Neuronal stem cell (in vitro differentiated cells): ENCODE data around the gene TRIM52.
"Not testable (repeated sequence)": the region's sequence is repeated elsewhere in the genome, so short reads cannot be mapped to it uniquely, and the experiment has no call there.

Source experiments
- DNase-seq: peaks from one replicate; pipeline ENCODE4 v3.0.0-alpha.2; 2013; ENCODE audit warnings: low spot score
- H2AFZ ChIP-seq: one replicate; pipeline ENCODE4 v1.6.1; 2013; ENCODE audit warnings: mild to moderate bottlenecking, low read length, inconsistent platforms
- H2AK5ac ChIP-seq: 2 replicates; pipeline ENCODE4 v1.6.1; 2013; ENCODE audit warnings: low read depth, mild to moderate bottlenecking, inconsistent platforms, low read length, moderate library complexity, mixed read lengths
- H2BK120ac ChIP-seq: 2 replicates; pipeline ENCODE4 v1.6.1; 2013; ENCODE audit warnings: low read depth, mild to moderate bottlenecking, inconsistent platforms, low read length, moderate library complexity, mixed read lengths
- H2BK12ac ChIP-seq: one replicate; pipeline ENCODE4 v1.6.1; 2013; ENCODE audit warnings: low read length, inconsistent platforms
- H2BK15ac ChIP-seq: 2 replicates; pipeline ENCODE4 v1.6.1; 2013; ENCODE audit warnings: mild to moderate bottlenecking, low read length, inconsistent platforms, mixed read lengths
- H2BK5ac ChIP-seq: one replicate; pipeline ENCODE4 v1.6.1; 2013; ENCODE audit warnings: inconsistent platforms, mild to moderate bottlenecking, low read length, moderate library complexity
- H3K14ac ChIP-seq: one replicate; pipeline ENCODE4 v1.6.1; 2013; ENCODE audit warnings: low read length, inconsistent platforms
- H3K18ac ChIP-seq: 2 replicates; pipeline ENCODE4 v1.6.1; 2013; ENCODE audit warnings: low read length, inconsistent platforms
- H3K23ac ChIP-seq: 2 replicates; pipeline ENCODE4 v1.6.1; 2013; ENCODE audit warnings: low read depth, mild to moderate bottlenecking, mixed read lengths, low read length, inconsistent platforms; ENCODE audit not compliant: poor library complexity
- H3K27ac ChIP-seq: replicated peaks from 3 replicates; pipeline ENCODE4 v1.5.1; 2013; ENCODE audit warnings: low read length, inconsistent platforms
- H3K27me3 ChIP-seq, 3 experiments: 2 replicates each; pipeline ENCODE4 v1.6.1; 2013; ENCODE audit warnings: low read length in 3 of 3, mild to moderate bottlenecking in 2 of 3, inconsistent platforms in 1 of 3, low read depth in 1 of 3, mixed read lengths in 1 of 3, moderate library complexity in 1 of 3; ENCODE audit not compliant: control insufficient read depth in 3 of 3, insufficient read depth in 3 of 3
- H3K36me3 ChIP-seq, 2 donors: replicated peaks in 1 of 2; 2 replicates each; pipeline ENCODE4 v1.6.1; 2013; ENCODE audit warnings: low read length in 2 of 2; ENCODE audit not compliant: control insufficient read depth in 2 of 2, insufficient read depth in 2 of 2
- H3K4ac ChIP-seq: 2 replicates; pipeline ENCODE4 v1.6.1; 2013; ENCODE audit warnings: inconsistent platforms, mild to moderate bottlenecking, low read length, moderate library complexity
- H3K4me1 ChIP-seq, 2 donors: 1 replicate in 1 of 2; 2 replicates in 1 of 2; pipeline ENCODE4 v1.6.1; 2013; ENCODE audit warnings: low read length in 2 of 2, low read depth in 1 of 2; ENCODE audit not compliant: control insufficient read depth in 2 of 2, insufficient read depth in 1 of 2
- H3K4me2 ChIP-seq: one replicate; pipeline ENCODE4 v1.6.1; 2013; ENCODE audit warnings: mild to moderate bottlenecking, low read length, inconsistent platforms; ENCODE audit not compliant: insufficient read depth, poor library complexity, severe bottlenecking
- H3K4me3 ChIP-seq, 2 donors: 2 replicates each; pipeline ENCODE4 v1.5.1; 2013; ENCODE audit warnings: low read length in 2 of 2, mild to moderate bottlenecking in 2 of 2, inconsistent platforms in 1 of 2, moderate library complexity in 1 of 2
- H3K79me1 ChIP-seq: one replicate; pipeline ENCODE4 v1.6.1; 2013; ENCODE audit warnings: low read depth, mild to moderate bottlenecking, inconsistent platforms, low read length, moderate library complexity
- H3K9ac ChIP-seq: one replicate; pipeline ENCODE4 v1.6.1; 2013; ENCODE audit warnings: mild to moderate bottlenecking, low read depth, low read length, inconsistent platforms; ENCODE audit not compliant: poor library complexity
- H3K9me3 ChIP-seq, 2 donors: replicated peaks in 1 of 2; 2 replicates each; pipeline versions ENCODE3 to v1.6.1; 2013; ENCODE audit warnings: low read length in 2 of 2, mild to moderate bottlenecking in 2 of 2, inconsistent platforms in 1 of 2, low read depth in 1 of 2, mixed read lengths in 1 of 2, moderate library complexity in 1 of 2; ENCODE audit not compliant: control insufficient read depth in 2 of 2, insufficient read depth in 1 of 2
- H4K8ac ChIP-seq: one replicate; pipeline ENCODE4 v1.6.1; 2013; ENCODE audit warnings: low read depth, mild to moderate bottlenecking, inconsistent platforms, low read length, moderate library complexity
- H4K91ac ChIP-seq: one replicate; pipeline ENCODE4 v1.6.1; 2013; ENCODE audit warnings: low read length, low read depth, mild to moderate bottlenecking, inconsistent platforms; ENCODE audit not compliant: poor library complexity
- WGBS, 2 donors: extraction: QIAGEN DNeasy Blood & Tissue Kit; methylation state at CpG; one replicate each; pipeline ENCODE4 v1.1.7; 2013; ENCODE audit warnings: missing lambda C conversion rate in 2 of 2, mixed read lengths in 1 of 2; ENCODE audit not compliant: insufficient read length in 2 of 2, insufficient replicate concordance in 1 of 2; ENCODE audit errors: extremely low coverage in 2 of 2; 5-methylcytosine and 5-hydroxymethylcytosine counted together

Gene TRIM52

DNA sequence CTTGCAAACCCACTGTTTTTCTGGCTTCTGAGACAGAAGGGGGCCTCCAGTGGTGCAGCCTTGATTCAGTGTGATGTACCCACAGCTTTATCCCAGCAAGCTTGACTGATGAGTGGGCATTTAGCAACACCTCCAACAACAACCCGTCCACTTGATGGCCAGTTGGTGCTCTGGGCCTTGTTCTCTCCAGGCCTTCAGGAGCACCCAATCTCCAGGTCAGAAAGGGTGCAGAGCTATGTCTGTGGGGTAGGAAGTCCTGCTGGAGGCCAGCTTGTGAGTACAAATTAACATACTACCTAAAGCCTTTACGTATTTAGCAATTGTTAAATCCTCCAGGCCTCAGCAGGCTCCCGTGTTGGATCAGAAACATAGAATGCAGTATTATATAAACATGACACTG lies 10.1 kb upstream of the TRIM52 start:
- H3K4ac ChIP-seq, result no peak overlapping the region
- no peak overlapping the region for H3K4me2 ChIP-seq
- no peaks in the 10 kb centered on the region for H3K27me3 ChIP-seq
- H2BK15ac ChIP-seq, result no peak overlapping the region
- H3K4me3 ChIP-seq, result no peak overlapping the region
- no peak overlapping the region for H3K14ac ChIP-seq
- H3K9me3 ChIP-seq, result no peaks in the 10 kb centered on the region
- no peak overlapping the region for H3K23ac ChIP-seq
- H4K91ac ChIP-seq, result peak overlapping the region; percentile 92
- no peak overlapping the region for H3K27ac ChIP-seq
- no peak overlapping the region for H3K9ac ChIP-seq
- H2BK5ac ChIP-seq, result no peak overlapping the region
- no peak overlapping the region for H2AFZ ChIP-seq
- no peaks in the 10 kb centered on the region for H3K4me1 ChIP-seq
- no peak overlapping the region for H2BK12ac ChIP-seq
- DNase-seq, result no peak
- WGBS, 2 donors, result no CpG with 5 or more reads among the region's 3 CpGs
- no peak overlapping the region for H3K18ac ChIP-seq
- H3K79me1 ChIP-seq, result no peaks in the 10 kb centered on the region
- no peak overlapping the region for H4K8ac ChIP-seq
- H2BK120ac ChIP-seq, result no peak overlapping the region
- no peak overlapping the region for H2AK5ac ChIP-seq
- H3K36me3 ChIP-seq, result peaks cover 0 to 12% of the 10 kb centered on the region in 2 donors

DNA sequence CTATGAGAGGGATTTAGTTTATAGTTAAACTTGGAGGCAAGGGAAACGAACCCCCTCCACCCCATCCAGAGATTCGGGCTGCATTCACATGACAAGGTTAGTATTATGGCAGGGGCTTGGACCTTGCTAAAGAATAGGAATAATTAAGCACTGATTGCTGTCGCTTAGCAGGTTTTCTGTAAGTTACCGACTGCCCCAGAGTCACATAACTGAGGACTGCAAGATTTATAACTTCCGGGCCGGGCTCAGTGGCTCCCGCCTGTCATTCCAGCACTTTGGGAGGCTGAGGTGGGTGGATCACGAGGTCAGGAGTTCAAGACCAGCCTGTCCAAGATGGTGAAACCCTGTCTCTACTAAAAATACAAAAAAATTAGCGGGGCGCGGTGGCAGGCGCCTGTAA lies 7.0 kb upstream of the TRIM52 start:
- not testable (repeated sequence) for H2BK5ac ChIP-seq, H3K14ac ChIP-seq, H2BK15ac ChIP-seq, H2AFZ ChIP-seq, H3K9me3 ChIP-seq, H3K4me2 ChIP-seq, H3K27me3 ChIP-seq, H3K23ac ChIP-seq, DNase-seq, H3K4me3 ChIP-seq, H3K18ac ChIP-seq, H2BK120ac ChIP-seq, H2AK5ac ChIP-seq, H3K79me1 ChIP-seq, H3K27ac ChIP-seq, H3K9ac ChIP-seq, H4K91ac ChIP-seq, H2BK12ac ChIP-seq, H3K4ac ChIP-seq, H3K4me1 ChIP-seq, H4K8ac ChIP-seq
- WGBS, 2 donors, result no CpG with 5 or more reads among the region's 12 CpGs
- H3K36me3 ChIP-seq, result peaks cover 5 to 26% of the 10 kb centered on the region in 2 donors

DNA sequence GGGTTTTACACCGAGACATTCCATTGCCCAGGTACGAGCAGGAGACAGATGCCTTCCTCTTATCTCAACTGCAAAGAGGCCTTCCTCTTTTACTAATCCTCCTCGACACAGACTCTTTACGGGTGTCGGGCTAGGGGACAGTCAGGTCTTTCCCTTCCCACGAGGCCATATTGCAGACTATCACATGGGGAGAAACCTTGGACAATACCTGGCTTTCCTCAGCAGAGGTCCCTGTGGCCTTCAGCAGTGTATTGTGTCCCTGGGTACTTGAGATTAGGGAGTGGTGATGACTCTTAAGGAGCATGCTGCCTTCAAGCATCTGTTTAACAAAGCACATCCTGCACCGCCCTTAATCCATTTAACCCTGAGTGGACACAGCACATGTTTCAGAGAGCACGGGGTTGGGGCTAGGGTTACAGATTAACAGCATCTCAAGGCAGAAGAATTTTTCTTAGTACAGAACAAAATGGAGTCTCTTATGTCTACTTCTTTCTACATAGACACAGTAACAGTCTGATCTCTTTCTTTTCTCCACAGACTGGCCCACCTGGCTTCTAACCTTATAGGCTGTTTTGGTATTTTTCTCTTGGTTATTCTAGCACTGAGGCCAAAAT lies 6.5 kb upstream of the TRIM52 start:
- not testable (repeated sequence) for H3K4me2 ChIP-seq, H4K91ac ChIP-seq, H3K14ac ChIP-seq, H2BK12ac ChIP-seq, H3K23ac ChIP-seq, H3K9ac ChIP-seq, H3K18ac ChIP-seq, DNase-seq, H2AFZ ChIP-seq, H2BK120ac ChIP-seq, H3K4ac ChIP-seq, H2AK5ac ChIP-seq, H3K4me3 ChIP-seq, H3K27ac ChIP-seq, H3K9me3 ChIP-seq, H2BK5ac ChIP-seq, H2BK15ac ChIP-seq, H3K27me3 ChIP-seq, H3K4me1 ChIP-seq, H3K79me1 ChIP-seq, H4K8ac ChIP-seq
- peaks cover 7 to 26% of the 10 kb centered on the region in 2 donors for H3K36me3 ChIP-seq
- no CpG with 5 or more reads among the region's 8 CpGs for WGBS, 2 donors

DNA sequence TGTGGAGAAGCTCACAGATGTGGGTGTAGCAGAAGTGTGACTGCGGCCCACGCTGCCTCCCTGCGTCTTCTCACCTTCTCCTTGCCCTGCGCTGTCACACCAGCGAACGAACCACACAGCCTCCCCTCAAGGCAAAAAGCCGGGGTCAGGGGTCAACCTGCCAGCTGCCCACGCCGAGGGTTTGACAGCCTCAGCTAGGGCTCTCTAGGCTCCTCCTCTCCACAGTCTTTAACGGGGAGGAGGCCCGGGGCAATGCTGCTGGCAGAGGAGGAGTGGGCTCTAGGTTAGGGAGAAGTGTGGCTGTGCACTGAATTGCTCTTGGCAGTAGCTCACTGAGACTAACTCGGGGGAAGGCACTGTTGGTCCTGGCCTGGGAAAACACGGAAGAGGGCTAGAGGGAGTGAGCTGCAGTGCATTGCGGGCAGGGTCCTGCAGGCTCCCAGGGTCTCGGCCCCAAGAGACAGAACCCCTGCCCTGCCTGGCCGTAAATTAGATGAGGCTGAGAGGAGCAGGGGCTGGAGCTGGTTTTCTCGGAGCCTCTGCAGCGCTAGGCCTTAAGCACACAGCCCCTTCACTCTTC lies 4.2 kb upstream of the TRIM52 start:
- Histone ChIP-seq H3K36me3 (peaks cover 7 to 18% of the 10 kb centered on the region in 2 donors), H3K27ac (no peak overlapping the region), H2BK5ac (no peak overlapping the region), H3K4ac (no peak overlapping the region), H2AK5ac (no peak overlapping the region), H2AFZ (no peak overlapping the region), H3K18ac (no peak overlapping the region), H3K79me1 (peaks cover 6% of the 10 kb centered on the region), H2BK120ac (no peak overlapping the region), H3K9me3 (no peaks in the 10 kb centered on the region), H2BK15ac (no peak overlapping the region), H3K23ac (no peak overlapping the region), H2BK12ac (no peak overlapping the region), H3K27me3 (no peaks in the 10 kb centered on the region), H4K8ac (no peak overlapping the region), H3K4me1 (peaks cover 10 to 11% of the 10 kb centered on the region in 2 donors), H3K4me3 (no peak overlapping the region), H4K91ac (no peak overlapping the region), H3K4me2 (no peak overlapping the region), H3K9ac (no peak overlapping the region), H3K14ac (no peak overlapping the region)
- no peak for DNase-seq
- no CpG with 5 or more reads among the region's 18 CpGs for WGBS, 2 donors
